ENCODE results near the gene KIAA2012. TPM values are rescaled to one million over a fixed set of nuclear protein-coding genes. Genes with fewer than 3 reads are reported as not detected.
"Not testable (repeated sequence)": the region's sequence is repeated elsewhere in the genome, so short reads cannot be mapped to it uniquely, and the experiment has no call there.

Gene KIAA2012
- polyA plus RNA-seq, 2 donors = not detected

DNA sequence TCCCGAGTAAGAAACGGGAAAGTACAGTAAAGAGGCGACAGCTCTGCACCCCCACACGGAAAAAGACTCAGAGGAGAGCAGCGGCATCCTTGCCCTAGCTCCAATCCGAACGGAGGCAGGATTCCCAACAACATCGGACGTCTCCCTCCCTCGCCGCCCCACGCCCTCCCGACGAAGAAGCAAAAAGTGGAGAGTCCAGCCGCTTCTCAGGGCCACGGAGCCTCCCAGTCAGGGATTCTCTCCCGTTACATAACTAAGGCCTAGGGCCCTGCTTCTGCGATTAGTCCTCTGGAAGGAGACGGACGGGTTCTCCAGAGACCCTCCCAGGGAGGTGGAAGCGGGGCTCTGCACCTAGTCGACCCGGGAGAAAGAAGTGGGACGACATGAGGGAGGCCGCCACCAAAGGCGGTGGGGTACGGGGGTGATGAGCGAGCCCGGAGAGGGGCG, 164.8 kb downstream of the KIAA2012 start:
- Histone ChIP-seq H3K36me3 (ENCODE audit: control insufficient read depth in 2 of 2, insufficient read depth in 2 of 2, low read length in 1 of 2) (no peaks in the 10 kb centered on the region), H3K4me3 (ENCODE audit: low read depth in 1 of 2, low read length in 2 of 2) (peak overlapping the region; percentile 75 to 84), H3K27ac (ENCODE audit: low read depth in 2 of 2, low read length in 1 of 2) (peak overlapping the region; percentile 87 to 91), H3K27me3 (ENCODE audit: control insufficient read depth in 1 of 2, insufficient read depth in 2 of 2, low read length in 2 of 2) (no peaks in the 10 kb centered on the region), H3K4me1 (ENCODE audit: control insufficient read depth in 2 of 2, insufficient read depth in 2 of 2, low read length in 1 of 2) (peaks cover 0 to 2% of the 10 kb centered on the region in 2 donors), H3K9me3 (ENCODE audit: control insufficient read depth in 2 of 2, insufficient read depth in 1 of 2, low read depth in 1 of 2, low read length in 1 of 2) (no peaks in the 10 kb centered on the region)
- 0% methylated on average over 25 to 30 of the region's 30 CpGs for WGBS, 2 donors

DNA sequence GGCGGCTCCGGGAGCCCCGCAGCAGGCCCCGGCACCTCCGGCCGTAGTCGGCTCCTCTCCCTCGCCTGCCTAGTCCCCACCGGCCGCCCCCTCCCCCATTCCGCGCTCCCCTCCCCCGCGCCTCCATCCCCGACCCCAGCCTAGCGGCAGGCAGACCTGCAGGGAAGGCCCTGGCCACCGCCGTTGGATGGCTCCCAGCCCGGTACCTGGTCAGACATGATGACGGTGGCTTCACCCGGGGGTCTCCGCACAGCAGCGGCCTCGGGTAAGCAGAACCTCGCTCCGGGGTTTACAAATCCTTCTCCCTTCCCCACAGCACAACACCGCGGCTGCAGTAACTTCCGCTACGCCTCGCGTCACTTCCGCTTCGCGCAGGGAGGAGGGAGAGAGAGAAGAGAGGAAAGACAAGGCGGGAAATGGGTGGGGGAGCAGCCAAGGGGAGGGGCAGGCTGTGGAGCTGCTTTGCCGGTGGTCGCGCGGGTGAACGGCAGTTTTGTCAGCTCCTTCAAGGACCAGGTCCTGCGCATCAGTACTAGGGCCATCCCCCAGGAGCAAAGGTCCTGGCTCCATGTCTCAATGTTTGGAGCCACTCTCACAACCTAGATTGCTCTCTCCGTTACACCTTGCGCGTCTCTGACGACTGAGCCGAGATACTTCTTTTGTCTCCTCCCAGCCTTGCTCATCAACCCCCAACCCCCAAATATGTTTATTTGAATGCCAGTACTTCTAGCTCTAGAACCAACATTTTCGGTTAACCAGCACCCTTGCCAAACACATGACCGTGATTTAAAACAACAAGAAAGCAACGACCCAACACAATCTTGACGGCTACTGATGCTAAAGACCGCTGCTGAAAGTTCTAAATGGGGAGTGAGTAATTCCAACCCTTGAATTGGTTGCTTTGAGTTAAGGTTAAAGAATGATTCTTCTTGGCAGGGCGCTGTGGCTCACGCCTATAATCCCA, 165.5 kb downstream of the KIAA2012 start, which contains the start of gene SUMO1:
Gene SUMO1 (minus strand): TSS at position 364 of the 964 bp plus-strand sequence. CDS start 146 bp downstream, at position 218.
- H3K4me1 ChIP-seq (ENCODE audit: control insufficient read depth in 2 of 2, insufficient read depth in 2 of 2, low read length in 1 of 2) = peaks cover 0 to 2% of the 10 kb centered on the region in 2 donors
- no peaks in the 10 kb centered on the region for H3K27me3 ChIP-seq (ENCODE audit: control insufficient read depth in 1 of 2, insufficient read depth in 2 of 2, low read length in 2 of 2)
- no peaks in the 10 kb centered on the region for H3K9me3 ChIP-seq (ENCODE audit: control insufficient read depth in 2 of 2, insufficient read depth in 1 of 2, low read depth in 1 of 2, low read length in 1 of 2)
- H3K27ac ChIP-seq (ENCODE audit: low read depth in 2 of 2, low read length in 1 of 2) = peak within 1 kb of the TSS; percentile 87 to 91
- H3K4me3 ChIP-seq (ENCODE audit: low read depth in 1 of 2, low read length in 2 of 2) = peak within 1 kb of the TSS; percentile 75 to 84
- H3K36me3 ChIP-seq (ENCODE audit: control insufficient read depth in 2 of 2, insufficient read depth in 2 of 2, low read length in 1 of 2) = no peaks in the 10 kb centered on the region
- whole genome bisulfite sequencing, 2 donors = 2 to 3% methylated on average over 38 to 54 of the region's 54 CpGs

DNA sequence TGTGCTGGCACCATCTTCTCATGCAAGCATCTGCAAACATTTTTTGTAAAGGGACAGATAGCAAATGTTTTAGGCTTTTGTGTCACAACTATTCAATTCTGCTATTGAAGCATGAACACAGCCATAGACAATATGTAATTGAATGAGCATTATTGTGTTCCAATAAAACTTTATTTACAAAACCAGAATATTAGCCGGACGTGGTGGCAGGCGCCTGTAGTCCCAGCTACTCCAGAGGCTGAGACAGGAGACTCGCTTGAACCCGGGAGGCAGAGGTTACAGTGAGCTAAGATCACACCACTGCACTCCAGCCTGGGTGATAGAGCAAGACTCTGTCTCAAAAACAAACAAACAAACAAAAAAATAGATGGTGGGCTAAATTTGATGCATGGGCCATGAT, 174.7 kb downstream of the KIAA2012 start:
- not testable (repeated sequence) for H3K27ac ChIP-seq (ENCODE audit: low read depth in 2 of 2, low read length in 1 of 2); H3K9me3 ChIP-seq (ENCODE audit: control insufficient read depth in 2 of 2, insufficient read depth in 1 of 2, low read depth in 1 of 2, low read length in 1 of 2); H3K27me3 ChIP-seq (ENCODE audit: control insufficient read depth in 1 of 2, insufficient read depth in 2 of 2, low read length in 2 of 2); H3K4me1 ChIP-seq (ENCODE audit: control insufficient read depth in 2 of 2, insufficient read depth in 2 of 2, low read length in 1 of 2); H3K4me3 ChIP-seq (ENCODE audit: low read depth in 1 of 2, low read length in 2 of 2); H3K36me3 ChIP-seq (ENCODE audit: control insufficient read depth in 2 of 2, insufficient read depth in 2 of 2, low read length in 1 of 2)
- WGBS, 2 donors = 96 to 97% methylated on average over 5 of the region's 5 CpGs

DNA sequence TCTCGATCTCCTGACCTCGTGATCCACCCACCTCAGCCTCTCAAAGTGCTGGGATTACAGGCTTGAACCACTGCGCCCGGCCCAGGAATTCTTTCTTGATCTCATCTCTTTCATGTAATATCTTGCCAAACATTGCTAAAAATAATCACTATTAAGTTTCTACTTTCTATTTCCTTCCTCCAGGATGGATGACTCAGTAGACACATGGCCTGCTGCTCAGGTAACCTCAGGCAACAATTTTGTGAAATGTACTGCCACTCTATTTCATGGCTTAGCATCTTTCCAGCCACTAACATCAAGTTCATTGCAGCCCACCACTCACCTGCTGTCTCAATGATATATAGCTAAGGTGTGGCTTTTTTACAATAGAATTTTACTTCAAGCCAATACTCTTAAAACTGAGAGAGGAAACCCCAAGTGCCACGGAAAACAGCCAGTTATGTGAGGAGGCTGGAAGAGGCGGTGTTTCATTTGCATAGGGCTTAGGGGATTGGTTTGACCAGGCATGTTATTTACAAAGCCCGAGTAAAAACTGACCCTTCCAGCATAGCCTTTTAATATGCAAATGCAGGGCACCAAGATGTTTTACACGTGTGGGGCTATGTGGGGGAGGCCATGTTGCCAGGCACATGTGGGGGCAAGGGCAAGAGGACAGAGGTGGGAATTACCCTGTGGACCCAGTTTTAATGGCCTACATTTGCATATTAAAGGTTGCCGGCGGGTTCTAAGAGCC, 176.6 kb downstream of the KIAA2012 start:
- Histone ChIP-seq H3K9me3 (ENCODE audit: control insufficient read depth in 2 of 2, insufficient read depth in 1 of 2, low read depth in 1 of 2, low read length in 1 of 2) (no peaks in the 10 kb centered on the region), H3K4me1 (ENCODE audit: control insufficient read depth in 2 of 2, insufficient read depth in 2 of 2, low read length in 1 of 2) (no peaks in the 10 kb centered on the region), H3K27ac (ENCODE audit: low read depth in 2 of 2, low read length in 1 of 2) (no peak overlapping the region), H3K4me3 (ENCODE audit: low read depth in 1 of 2, low read length in 2 of 2) (no peak overlapping the region), H3K36me3 (ENCODE audit: control insufficient read depth in 2 of 2, insufficient read depth in 2 of 2, low read length in 1 of 2) (no peaks in the 10 kb centered on the region), H3K27me3 (ENCODE audit: control insufficient read depth in 1 of 2, insufficient read depth in 2 of 2, low read length in 2 of 2) (no peaks in the 10 kb centered on the region)
- 49 to 53% methylated on average over 10 of the region's 10 CpGs for WGBS, 2 donors

DNA sequence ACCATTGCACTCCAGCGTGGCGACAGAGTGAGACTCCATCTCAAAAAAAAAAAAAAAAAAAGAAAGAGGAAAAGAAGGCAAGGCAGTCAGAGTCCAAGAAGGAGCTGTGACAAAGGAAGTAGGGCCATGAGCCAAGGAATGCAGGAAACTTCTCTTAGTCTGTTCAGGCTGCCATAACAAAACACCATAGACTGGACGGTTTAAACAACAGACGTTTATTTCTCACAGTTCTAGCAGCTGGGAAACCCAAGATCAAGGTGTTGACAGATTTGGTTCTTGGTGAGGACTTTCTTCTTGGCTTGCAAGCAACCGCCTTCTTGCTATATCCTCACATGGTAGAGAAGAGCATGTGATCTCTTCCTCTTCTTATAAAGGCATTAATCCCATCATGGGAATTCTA, 178.4 kb downstream of the KIAA2012 start:
- no peaks in the 10 kb centered on the region for H3K27me3 ChIP-seq (ENCODE audit: control insufficient read depth in 1 of 2, insufficient read depth in 2 of 2, low read length in 2 of 2)
- 65 to 73% methylated on average over 5 of the region's 5 CpGs for WGBS, 2 donors
- no peaks in the 10 kb centered on the region for H3K4me1 ChIP-seq (ENCODE audit: control insufficient read depth in 2 of 2, insufficient read depth in 2 of 2, low read length in 1 of 2)
- no peak overlapping the region for H3K4me3 ChIP-seq (ENCODE audit: low read depth in 1 of 2, low read length in 2 of 2)
- no peak overlapping the region for H3K27ac ChIP-seq (ENCODE audit: low read depth in 2 of 2, low read length in 1 of 2)
- no peaks in the 10 kb centered on the region for H3K36me3 ChIP-seq (ENCODE audit: control insufficient read depth in 2 of 2, insufficient read depth in 2 of 2, low read length in 1 of 2)
- no peaks in the 10 kb centered on the region for H3K9me3 ChIP-seq (ENCODE audit: control insufficient read depth in 2 of 2, insufficient read depth in 1 of 2, low read depth in 1 of 2, low read length in 1 of 2)

Other genes with a start within 250 kb of the KIAA2012 start
- gene FZD7, start 39.4 kb upstream of the KIAA2012 start, polyA plus RNA-seq = 1 to 10 TPM; 2.7 to 5.7 TPM
- gene SUMO1, start 165.3 kb downstream of the KIAA2012 start, polyA plus RNA-seq = 10 to 100 TPM; 60.1 to 73.5 TPM
- 10 to 100 TPM; 50.1 to 61.9 TPM for gene NOP58, start 192.5 kb downstream of the KIAA2012 start, polyA plus RNA-seq

Measured in esophagus (tissue), 2 donors.